Astrocyte (in vitro differentiated cells and primary cell): ENCODE data around the gene TRPC4.

Source experiments
- CTCF ChIP-seq: IDR thresholded peaks from 2 replicates; pipeline ENCODE4 v1.5.1; 2011; ENCODE audit warnings: low read depth, mild to moderate bottlenecking, inconsistent platforms, low read length, moderate library complexity; ENCODE audit not compliant: insufficient read depth
- EZH2 ChIP-seq: IDR thresholded peaks from 2 replicates; pipeline ENCODE4 v1.6.1; 2012; ENCODE audit warnings: mild to moderate bottlenecking, low read length, inconsistent platforms; ENCODE audit not compliant: insufficient read depth

GRCh38 chr13:37775871-37776270 is 93.7 kb downstream of the TRPC4 start:
- no peak for TF ChIP-seq CTCF
- TF ChIP-seq EZH2, result no peak
